GM18505 (cell line): Measurements from ENCODE around the gene PAPPA.

Experiments used
- ATAC-seq: cut with Tn5 transposase; IDR thresholded peaks from one replicate; pipeline ENCODE4 v1.9.1; 2021; ENCODE audit not compliant: unreplicated experiment
- POLR2A ChIP-seq: IDR thresholded peaks from 4 replicates; pipeline ENCODE4 v1.6.1; 2011; ENCODE audit warnings: borderline replicate concordance; ENCODE audit not compliant: insufficient read depth, insufficient read length; ENCODE audit errors: extremely low read depth

The PAPPA gene

GRCh38 chr9:116181853-116182610 lies 28.4 kb downstream of the PAPPA start:
- TF ChIP-seq POLR2A, result no peak
- ATAC-seq, result no peak

- TF ChIP-seq POLR2A, result no peak
- ATAC-seq, result no peak
These were observed 29.3 kb downstream of the PAPPA start for GRCh38 chr9:116182876-116183275.

- no peak for ATAC-seq
- no peak for TF ChIP-seq POLR2A
These were observed 34.1 kb downstream of the PAPPA start for GRCh38 chr9:116187570-116188170.

GRCh38 chr9:116189683-116190082 lies 36.1 kb downstream of the PAPPA start:
- ATAC-seq, result no peak
- TF ChIP-seq POLR2A, result no peak

- ATAC-seq, result no peak
These were observed 37.2 kb downstream of the PAPPA start for GRCh38 chr9:116190637-116191396.

DNA sequence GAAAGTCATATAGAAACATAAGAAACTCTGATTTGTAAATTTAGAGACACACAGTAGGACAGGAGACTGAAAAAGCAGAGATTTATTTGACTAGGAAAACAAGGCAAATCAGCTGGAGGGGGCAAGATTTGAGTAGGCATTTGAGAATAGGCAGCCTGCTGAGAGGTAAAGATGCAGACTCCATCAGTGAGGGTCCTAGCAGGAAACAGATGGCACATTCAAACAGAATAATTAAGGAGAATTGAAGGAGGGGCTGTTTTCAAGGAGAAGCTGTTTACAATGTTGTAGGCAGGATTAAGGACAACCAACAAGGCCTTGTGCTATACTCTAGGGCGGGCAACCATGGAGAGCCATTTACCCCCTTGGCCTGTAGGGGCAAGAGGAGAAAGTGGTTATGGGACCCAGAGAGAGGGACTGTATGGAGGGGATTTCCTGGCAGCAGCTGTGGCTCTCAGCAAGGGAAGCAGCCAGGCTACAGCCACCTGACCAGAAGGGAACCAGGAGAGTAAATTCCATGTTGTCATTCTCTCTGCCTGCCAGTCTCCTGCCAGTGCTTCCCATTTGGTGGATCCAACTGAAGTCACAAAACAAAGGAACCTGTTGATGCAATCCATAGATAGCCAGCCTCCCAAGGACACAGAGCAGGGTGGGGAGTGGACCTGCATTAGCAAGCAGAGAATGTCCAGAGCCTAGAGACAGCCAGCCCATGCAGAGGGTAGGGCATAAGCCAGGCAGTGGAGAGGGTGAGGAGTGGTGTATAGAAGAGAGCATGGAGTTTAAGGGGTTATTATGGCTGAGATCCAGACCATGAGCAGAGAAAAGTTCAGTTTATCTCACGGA lies 38.2 kb downstream of the PAPPA start:
- TF ChIP-seq POLR2A, result no peak
- ATAC-seq, result no peak

More at GRCh38 chr9:116190637-116191396, 37.2 kb downstream of the PAPPA start:
- no peak for TF ChIP-seq POLR2A

- no peak for TF ChIP-seq POLR2A
- no peak for ATAC-seq
These were observed 40.0 kb downstream of the PAPPA start for GRCh38 chr9:116193636-116194035.

DNA sequence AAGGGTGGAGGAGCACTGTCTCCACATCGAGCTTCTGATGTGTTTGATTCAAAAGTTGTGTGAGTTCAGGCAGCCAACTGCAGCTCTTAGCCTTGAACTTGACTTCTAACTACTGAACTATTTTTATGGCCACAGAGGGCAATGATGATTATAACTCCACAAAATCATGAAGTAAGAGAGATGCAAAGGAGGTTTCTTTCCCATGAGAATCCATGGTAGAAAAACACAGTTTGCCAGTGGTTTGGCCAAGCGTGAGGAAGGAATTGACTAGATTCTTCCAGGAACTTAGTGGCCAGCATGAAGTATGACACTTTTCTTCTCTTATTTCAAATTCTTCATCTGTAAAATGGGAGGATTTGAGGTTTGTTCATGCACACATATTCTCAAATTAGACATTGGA lies 43.2 kb downstream of the PAPPA start:
- no peak for TF ChIP-seq POLR2A
- ATAC-seq, result no peak

DNA sequence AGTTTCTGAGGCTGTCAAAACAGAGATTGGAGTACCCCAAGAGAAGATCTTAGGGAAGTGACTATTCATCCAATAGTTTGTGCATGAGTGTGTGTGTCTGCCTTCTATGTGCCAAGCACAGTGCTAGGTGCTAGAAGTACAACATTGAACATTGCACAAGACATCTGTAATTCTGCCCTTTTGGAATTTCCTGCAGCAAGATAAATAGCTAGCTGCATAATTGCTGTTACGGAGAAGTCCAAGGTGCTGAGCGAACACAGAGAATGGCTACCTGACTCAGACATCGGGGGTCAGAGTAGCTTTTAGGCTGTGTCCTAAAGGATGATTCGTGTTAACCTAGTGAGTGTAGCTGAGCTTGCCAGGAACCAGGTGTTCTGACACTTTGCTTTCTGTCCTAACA lies 44.8 kb downstream of the PAPPA start:
- no peak for TF ChIP-seq POLR2A
- ATAC-seq, result no peak

DNA sequence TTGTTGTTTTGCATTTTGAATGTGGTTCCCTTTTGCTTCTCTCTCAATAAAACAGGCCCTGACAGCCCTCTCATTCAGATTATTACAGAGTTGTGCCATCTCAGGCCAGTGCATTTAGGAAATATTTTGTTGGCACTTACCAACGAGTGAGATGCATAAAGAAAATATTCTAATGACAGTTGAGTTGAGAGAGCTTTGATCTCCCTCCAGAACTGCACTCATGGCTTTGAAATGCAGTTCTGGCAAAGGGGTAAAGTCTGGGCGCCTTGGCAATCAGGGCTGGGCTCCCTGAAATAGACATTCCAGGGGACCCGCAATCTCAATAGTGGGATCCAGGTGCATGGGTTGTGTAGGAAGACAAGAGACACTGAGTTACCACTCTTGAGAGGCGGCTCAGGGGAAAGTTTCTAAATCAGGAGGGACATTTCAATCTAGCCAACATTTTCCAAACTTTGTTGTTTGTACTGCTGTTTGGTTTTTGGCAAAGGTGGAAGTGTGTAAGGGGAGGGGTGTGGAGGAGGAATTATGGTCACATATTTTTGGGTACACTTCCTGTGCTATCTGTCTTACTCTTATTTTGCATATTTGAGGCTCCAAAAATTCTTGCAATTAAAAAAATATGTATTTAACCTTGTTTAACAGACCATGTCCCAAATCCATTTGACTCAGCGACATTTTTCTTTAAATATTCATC lies 48.8 kb downstream of the PAPPA start:
- TF ChIP-seq POLR2A, result no peak
- ATAC-seq, result no peak

DNA sequence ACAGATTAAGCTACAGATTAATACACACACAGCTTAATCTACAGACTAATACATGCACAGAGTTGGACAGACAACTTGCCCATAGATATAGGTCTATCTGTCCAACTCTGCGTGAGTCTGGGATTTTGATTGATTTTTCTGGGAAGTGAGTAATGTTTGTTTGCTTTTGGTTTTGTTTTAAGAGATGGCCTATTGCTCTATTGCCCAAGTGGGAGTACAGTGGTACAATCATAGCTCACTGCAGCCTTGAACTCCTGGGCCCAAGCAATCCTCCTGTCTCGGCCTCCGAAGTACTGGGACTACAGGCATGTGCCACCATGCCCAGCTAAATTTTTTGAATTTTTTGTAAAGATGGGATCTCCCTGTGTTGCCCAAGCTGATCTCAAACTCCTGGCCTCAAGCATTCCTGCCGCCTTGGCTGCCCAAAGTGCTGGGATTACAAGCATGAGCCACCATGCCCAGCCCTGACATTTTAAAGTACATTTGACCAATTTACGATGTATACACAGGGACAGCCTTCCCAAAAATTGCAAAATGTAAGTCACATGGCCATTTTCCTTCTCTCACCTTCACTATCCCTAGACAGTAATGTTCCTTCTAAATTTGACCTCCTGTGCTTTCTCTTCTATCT lies 50.8 kb downstream of the PAPPA start:
- ATAC-seq, result no peak
- no peak for TF ChIP-seq POLR2A
